SK-N-SH (cell line): Measurements from ENCODE around the gene DNMT3A.

Experiments
- CTCF ChIP-seq: fragments of 200-600 bp; sonication (generic); IDR thresholded peaks from 2 replicates; pipeline ENCODE4 v1.6.1; 2017; ENCODE audit warnings: antibody characterized with exemption, mild to moderate bottlenecking, moderate library complexity
- ELF1 ChIP-seq: IDR thresholded peaks from 2 replicates; pipeline ENCODE4 v1.4.0; 2012
- EP300 ChIP-seq, 2 experiments: IDR thresholded peaks; 2 replicates each; pipeline versions ENCODE4 v1.4.0 to v1.6.1; 2012; ENCODE audit warnings: borderline replicate concordance in 1 of 2, low read depth in 1 of 2, low read length in 1 of 2
- EZH2phosphoT487 ChIP-seq: fragments of 200-600 bp; sonication (generic); IDR thresholded peaks from 2 replicates; pipeline ENCODE4 v1.6.1; 2017; ENCODE audit warnings: low read depth, mixed run types, mild to moderate bottlenecking, antibody characterized with exemption, moderate library complexity, borderline replicate concordance
- FOSL2 ChIP-seq: IDR thresholded peaks from 2 replicates; pipeline ENCODE4 v1.4.0; 2012; ENCODE audit warnings: low read depth, mild to moderate bottlenecking, moderate library complexity, borderline replicate concordance
- FOXJ3 ChIP-seq: sonication (generic); formaldehyde crosslinking; IDR thresholded peaks from 2 replicates; pipeline ENCODE4 v1.5.1; 2020; ENCODE audit warnings: mild to moderate bottlenecking, missing genetic modification reagents
- MAX ChIP-seq: IDR thresholded peaks from 2 replicates; pipeline ENCODE4 v1.4.0; 2012; ENCODE audit warnings: low read depth
- PBX3 ChIP-seq: IDR thresholded peaks from 2 replicates; pipeline ENCODE4; 2012
- POLR2AphosphoS5 ChIP-seq: IDR thresholded peaks from 2 replicates; pipeline ENCODE4 v1.6.1; 2012; ENCODE audit warnings: low read depth, low read length
- RAD21 ChIP-seq: IDR thresholded peaks from 2 replicates; pipeline ENCODE4 v1.6.1; 2012; ENCODE audit warnings: mild to moderate bottlenecking, low read length
- REST ChIP-seq: IDR thresholded peaks from 2 replicates; pipeline ENCODE4 v1.6.1; 2012; ENCODE audit warnings: mild to moderate bottlenecking, low read depth, low read length, moderate library complexity
- SIN3A ChIP-seq: IDR thresholded peaks from 2 replicates; pipeline ENCODE4 v1.6.1; 2012; ENCODE audit warnings: low read depth, mild to moderate bottlenecking, low read length, moderate library complexity, borderline replicate concordance
- TAF1 ChIP-seq: IDR thresholded peaks from 2 replicates; pipeline ENCODE4 v1.6.1; 2012; ENCODE audit warnings: low read depth, mild to moderate bottlenecking, low read length, moderate library complexity, borderline replicate concordance
- USF1 ChIP-seq: IDR thresholded peaks from 2 replicates; pipeline ENCODE4 v1.4.0; 2012; ENCODE audit warnings: low read depth, borderline replicate concordance

GRCh38 chr2:25381502-25381901 lies 39.8 kb upstream of the DNMT3A start:
- no peak for TF ChIP-seq CTCF
- no peak for TF ChIP-seq SIN3A
- no peak for TF ChIP-seq EZH2phosphoT487
- no peak for TF ChIP-seq TAF1
- no peak for TF ChIP-seq REST
- TF ChIP-seq EP300 (IDR thresholded peaks at IDR 0.05; ENCODE audit: borderline replicate concordance in 1 of 2, low read depth in 1 of 2, low read length in 1 of 2), result no peak
- TF ChIP-seq FOSL2, result no peak
- no peak for TF ChIP-seq MAX
- no peak for TF ChIP-seq PBX3
- no peak for TF ChIP-seq RAD21
- no peak for TF ChIP-seq POLR2AphosphoS5
- TF ChIP-seq FOXJ3, result no peak
- TF ChIP-seq USF1, result no peak
- no peak for TF ChIP-seq ELF1
